ENCODE measurements around the gene KLHL28. TPM values are rescaled to one million over a fixed set of nuclear protein-coding genes. Genes with fewer than 3 reads are reported as not detected.

The KLHL28 gene
- total RNA-seq, 6 experiments from 2014 or later = 3.4 to 7.8 (median 6.1) TPM

- intact Hi-C loops (cut with DNase I) = loop anchor here (5.0 to 10.0 kb wide), 2 partner anchors 343 to 355 kb away; partner anchors contain the start of gene MIS18BP1 (in 1 of the 2)
- Histone ChIP-seq H3K9me3 (no peaks in the 10 kb centered on the region), H3K27me3 (peaks cover 0 to 8% of the 10 kb centered on the region in 2 donors), H3K4me1 (no peaks in the 10 kb centered on the region), H3K4me3 (peak overlapping the region in 2 of 3 donors; percentile 30 to 52), H3K36me3 (no peaks in the 10 kb centered on the region), H3K27ac (no peak overlapping the region)
- TF ChIP-seq CTCF (IDR thresholded peaks at IDR 0.05) = no peak
- TF ChIP-seq POLR2A (IDR thresholded peaks at IDR 0.05) = no peak
- ATAC-seq (peak in 3 of 4 donors; percentile 46 to 47 (median 47)), DNase-seq (no peak)
- whole genome bisulfite sequencing (ENCODE audit: insufficient coverage, low coverage, low lambda C conversion rate, missing lambda C conversion rate) = 52% methylated on average over 12 of the region's 69 CpGs
Measured at GRCh38 chr14:44912041-44912869, 49.5 kb downstream of the KLHL28 start.

GRCh38 chr14:44910821-44911220, 50.9 kb downstream of the KLHL28 start:
- H3K36me3 ChIP-seq = no peaks in the 10 kb centered on the region
- WGBS (ENCODE audit: insufficient coverage, low coverage, low lambda C conversion rate, missing lambda C conversion rate) = 81% methylated on average over 2 of the region's 2 CpGs
- intact Hi-C loops (cut with DNase I) = loop anchor here (5.0 to 10.0 kb wide), 2 partner anchors 344 to 356 kb away; partner anchors contain the start of gene MIS18BP1 (in 1 of the 2)
- ATAC-seq (no peak), DNase-seq (no peak)
- no peaks in the 10 kb centered on the region for H3K9me3 ChIP-seq
- no peak overlapping the region for H3K27ac ChIP-seq
- peaks cover 0 to 8% of the 10 kb centered on the region in 2 donors for H3K27me3 ChIP-seq
- H3K4me3 ChIP-seq = no peak overlapping the region
- no peak for TF ChIP-seq CTCF (IDR thresholded peaks at IDR 0.05)
- TF ChIP-seq POLR2A (IDR thresholded peaks at IDR 0.05) = no peak
- no peaks in the 10 kb centered on the region for H3K4me1 ChIP-seq

- whole genome bisulfite sequencing (ENCODE audit: insufficient coverage, low coverage, low lambda C conversion rate, missing lambda C conversion rate) = 18% methylated on average over 2 of the region's 2 CpGs
- Histone ChIP-seq H3K9me3 (no peaks in the 10 kb centered on the region), H3K27ac (no peak overlapping the region), H3K36me3 (peaks cover 0 to 10% (median 3%) of the 10 kb centered on the region in 4 donors), H3K27me3 (no peaks in the 10 kb centered on the region), H3K4me1 (peaks cover 0 to 13% (median 0%) of the 10 kb centered on the region in 4 donors), H3K4me3 (no peak overlapping the region)
- intact Hi-C loops (cut with DNase I) = no loop called here
- DNase-seq (no peak), ATAC-seq (no peak)
- TF ChIP-seq CTCF (IDR thresholded peaks at IDR 0.05) = no peak
- no peak for TF ChIP-seq POLR2A (IDR thresholded peaks at IDR 0.05)
Measured at GRCh38 chr14:44901696-44902095, 60.1 kb downstream of the KLHL28 start.

DNA sequence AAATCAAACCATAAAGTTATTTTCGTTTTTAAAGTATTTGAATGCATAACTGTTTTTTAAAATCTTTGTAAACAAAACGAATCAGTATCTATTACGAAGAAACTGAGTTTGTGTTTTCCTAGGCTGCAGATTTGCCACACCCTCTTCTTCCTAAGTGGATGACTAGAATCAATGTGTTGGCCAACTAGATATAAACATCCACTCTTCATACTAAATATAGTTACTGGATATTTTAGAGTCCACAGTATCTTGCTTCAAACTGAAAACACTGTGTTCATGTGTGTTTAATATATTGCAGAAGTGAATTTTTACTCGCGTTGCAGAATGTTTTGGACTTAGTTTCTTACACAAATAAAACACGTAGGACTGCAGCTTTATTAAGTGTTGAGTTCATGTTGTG, 63.2 kb downstream of the KLHL28 start:
- peak overlapping the region in 2 of 3 donors; percentile 86 to 94 for H3K4me3 ChIP-seq
- intact Hi-C loops (cut with DNase I) = no loop called here
- H3K36me3 ChIP-seq = no peaks in the 10 kb centered on the region
- no peak for TF ChIP-seq POLR2A (IDR thresholded peaks at IDR 0.05)
- no peak for TF ChIP-seq CTCF (IDR thresholded peaks at IDR 0.05)
- H3K9me3 ChIP-seq = no peaks in the 10 kb centered on the region
- ATAC-seq (no peak), DNase-seq (no peak)
- WGBS (ENCODE audit: insufficient coverage, low coverage, low lambda C conversion rate, missing lambda C conversion rate) = 56% methylated on average over 6 of the region's 6 CpGs
- H3K27me3 ChIP-seq = no peaks in the 10 kb centered on the region
- H3K27ac ChIP-seq = no peak overlapping the region
- peaks cover 0 to 13% (median 0%) of the 10 kb centered on the region in 4 donors for H3K4me1 ChIP-seq

Data from right lobe of liver (tissue), 6 donors.